Measurements from ENCODE around the gene OGFOD1. TPM values are rescaled to one million over a fixed set of nuclear protein-coding genes. Genes with fewer than 3 reads are reported as not detected.
A peak's percentile ranks its signal among the peaks of the same experiment; 100 is the strongest.

The OGFOD1 gene
- total and polyA plus RNA-seq, 2 of the 13 experiments (the other 11 are each of a cell fraction or from before 2014, with no cell fraction given) = 35.2 to 81.3 TPM

GRCh38 chr16:56421976-56422669, 29.2 kb upstream of the OGFOD1 start (continued):
- 0 out of 2 replicates have a peak, but pooled peaks have one; percentile 19 for TF ChIP-seq AHDC1 (CRISPR knock-in tag; IDR thresholded peaks at IDR 0.05; ENCODE audit: borderline replicate concordance)
- no peak for TF ChIP-seq ZNF253 (CRISPR knock-in tag; IDR thresholded peaks at IDR 0.05; ENCODE audit: borderline replicate concordance)
- no peak for TF ChIP-seq KLF12 (CRISPR knock-in tag; IDR thresholded peaks at IDR 0.05; ENCODE audit: borderline replicate concordance)
- no peak for TF ChIP-seq ZNF234 (CRISPR knock-in tag; conservative IDR thresholded peaks at IDR 0.05)
- peak; percentile 62; the same call in 1 of the 2 replicates for TF ChIP-seq ATF2 (CRISPR knock-in tag; IDR thresholded peaks at IDR 0.05)
- peak; percentile 35; the same call in 1 of the 2 replicates for TF ChIP-seq ARID5B (CRISPR knock-in tag; IDR thresholded peaks at IDR 0.05)
- peak; percentile 67 for TF ChIP-seq RARA (CRISPR knock-in tag; IDR thresholded peaks at IDR 0.05)
- no peak for TF ChIP-seq TCF12 (IDR thresholded peaks at IDR 0.05)
- TF ChIP-seq TCF12 (CRISPR knock-in tag; IDR thresholded peaks at IDR 0.05) = no peak
- no peak for TF ChIP-seq ZNF766 (CRISPR knock-in tag; IDR thresholded peaks at IDR 0.05; ENCODE audit: borderline replicate concordance)
- no peak for TF ChIP-seq ZFP36L1 (CRISPR knock-in tag; IDR thresholded peaks at IDR 0.05)
- TF ChIP-seq ZNF530 (CRISPR knock-in tag; IDR thresholded peaks at IDR 0.05; ENCODE audit: low read depth) = no peak
- TF ChIP-seq NCOR1 (IDR thresholded peaks at IDR 0.05; ENCODE audit: borderline replicate concordance, low read length) = no peak
- TF ChIP-seq MAZ (IDR thresholded peaks at IDR 0.05; ENCODE audit: borderline replicate concordance, low read depth, low read length) = 0 out of 2 replicates have a peak, but pooled peaks have one; percentile 11
- no peak for TF ChIP-seq MAZ (CRISPR knock-in tag; IDR thresholded peaks at IDR 0.05; ENCODE audit: low read depth)
- no peak for TF ChIP-seq MAX (IDR thresholded peaks at IDR 0.05)
- TF ChIP-seq SOX13 (IDR thresholded peaks at IDR 0.05) = no peak
- TF ChIP-seq SOX13 (CRISPR knock-in tag; conservative IDR thresholded peaks at IDR 0.05 in 1 of 2, IDR thresholded peaks at IDR 0.05 in 1 of 2) = peak in 1 of 2 experiments; percentile 21; a peak in 1 of 4 replicates
- peak; percentile 61 for TF ChIP-seq RXRB (CRISPR knock-in tag; IDR thresholded peaks at IDR 0.05; ENCODE audit: borderline replicate concordance)

Data from HepG2 (cell line).